ENCODE results near the gene CYP46A1.

- TF ChIP-seq TAF1 (IDR thresholded peaks at IDR 0.05; ENCODE audit: low read depth) (no peak), NFIC (IDR thresholded peaks at IDR 0.05) (no peak)
These were observed 23.3 kb downstream of the CYP46A1 start for GRCh38 chr14:99707420-99707819.
